Esophagus muscularis mucosa (tissue), 3 donors: ENCODE data around the gene ARL15.

Experiments
- CTCF ChIP-seq, 3 experiments: fragments of 200-600 bp in 2 of 3; fragments of 450-650 bp in 1 of 3; sonication (generic) in 2 of 3; IDR thresholded peaks; one replicate each; pipeline ENCODE4 v1.5.1; 2017 to 2019; ENCODE audit warnings: antibody characterized with exemption in 3 of 3, mild to moderate bottlenecking in 2 of 3, moderate library complexity in 1 of 3
- POLR2AphosphoS5 ChIP-seq, 2 donors: sonication (generic); formaldehyde crosslinking; IDR thresholded peaks; one replicate each; pipeline ENCODE4 v1.6.1; 2017; ENCODE audit warnings: antibody characterized with exemption in 2 of 2

- TF ChIP-seq POLR2AphosphoS5 (IDR thresholded peaks at IDR 0.05) (no peak), CTCF (IDR thresholded peaks at IDR 0.05) (no peak)
Observed at GRCh38 chr5:54288568-54289217, 21.7 kb downstream of the ARL15 start.
